Testis (tissue), 3 donors: Measurements from ENCODE around the gene LRRC4C. TPM values are rescaled to one million over a fixed set of nuclear protein-coding genes. Genes with fewer than 3 reads are reported as not detected.

Experiments used
- DNase-seq: peaks from one replicate; pipeline ENCODE4 v3.0.0-alpha.2; 2019
- H3K27ac ChIP-seq, 2 donors: fragments of 200-600 bp; sonication (generic); one replicate each; pipeline ENCODE4 v1.5.1; 2019
- H3K27me3 ChIP-seq: fragments of 200-600 bp; sonication (generic); one replicate; pipeline ENCODE4 v1.5.1; 2019
- H3K36me3 ChIP-seq: fragments of 200-600 bp; sonication (generic); one replicate; pipeline ENCODE4 v1.5.1; 2017; ENCODE audit warnings: low read depth; ENCODE audit errors: missing control alignments
- H3K4me1 ChIP-seq: fragments of 200-600 bp; sonication (generic); one replicate; pipeline ENCODE4 v1.5.1; 2019
- H3K4me3 ChIP-seq, 2 donors: fragments of 200-600 bp; sonication (generic); one replicate each; pipeline ENCODE4 v1.5.1; 2017 to 2019
- H3K9me3 ChIP-seq: fragments of 200-600 bp; sonication (generic); one replicate; pipeline ENCODE4 v1.5.1; 2017
- CTCF ChIP-seq, 3 experiments: fragments of 450-650 bp in 2 of 3; fragments of 200-600 bp in 1 of 3; sonication (generic) in 1 of 3; IDR thresholded peaks; one replicate each; pipeline ENCODE4 v1.5.1; 2016 to 2019; ENCODE audit warnings: antibody characterized with exemption in 3 of 3, mild to moderate bottlenecking in 2 of 3, moderate library complexity in 1 of 3
- POLR2A ChIP-seq: fragments of 450-650 bp; IDR thresholded peaks from one replicate; pipeline ENCODE4 v1.6.1; 2017; ENCODE audit warnings: antibody characterized with exemption, mild to moderate bottlenecking, moderate library complexity
- WGBS, 2 donors: methylation state at CpG; one replicate each; pipeline ENCODE4 v1.1.5; 2018; 5-methylcytosine and 5-hydroxymethylcytosine counted together
- intact Hi-C: fragments of 100-400 bp; cut with DNase I; formaldehyde crosslinking; loops from one replicate; pipeline ENCODE4 v1.15.1; 2023; ENCODE audit warnings: low total_unique reads
- polyA plus RNA-seq: library from polyadenylated mRNA; stranded (reverse); fragments of 350-450 nt; fragmentation: Illumina TruSeq; extraction: RNeasy Lipid Tissue Mini Kit (QIAGEN cat#74804); gene quantifications from one replicate; pipeline ENCODE4 v1.2.3, GENCODE V29; 2014; ENCODE audit warnings: low read depth, low replicate concordance; ENCODE audit not compliant: insufficient read depth
- total RNA-seq, 2 donors: library from RNA; depleted of rRNA; stranded (reverse); fragments of >200 nt; gene quantifications; one replicate each; pipeline ENCODE4 v1.2.3, GENCODE V29; 2016

Gene LRRC4C
- total and polyA plus RNA-seq, 3 donors from 2014 or later: 0.16 to 0.56 (median 0.45) TPM

GRCh38 chr11:40280159-40281051 is 1179.0 kb downstream of the LRRC4C start:
- H3K27me3 ChIP-seq: no peaks in the 10 kb centered on the region
- no peak overlapping the region for H3K27ac ChIP-seq
- no peaks in the 10 kb centered on the region for H3K36me3 ChIP-seq
- DNase-seq: no peak
- H3K4me1 ChIP-seq: no peaks in the 10 kb centered on the region
- no peaks in the 10 kb centered on the region for H3K9me3 ChIP-seq
- TF ChIP-seq CTCF (IDR thresholded peaks at IDR 0.05) (no peak), POLR2A (no peak)
- WGBS, 2 donors: 46 to 54% methylated on average over 18 of the region's 18 CpGs
- intact Hi-C loops: loop anchor here (10.0 kb wide), 1 partner anchor 326 kb away; no protein-coding TSS in a partner anchor
- no peak overlapping the region for H3K4me3 ChIP-seq

- intact Hi-C loops: no loop called here
- TF ChIP-seq POLR2A (no peak), CTCF (IDR thresholded peaks at IDR 0.05) (no peak)
- no peak for DNase-seq
Observed at GRCh38 chr11:40276960-40277359, 1182.5 kb downstream of the LRRC4C start.

GRCh38 chr11:40274017-40274416 is 1185.4 kb downstream of the LRRC4C start:
- TF ChIP-seq CTCF (IDR thresholded peaks at IDR 0.05) (no peak), POLR2A (no peak)
- H3K9me3 ChIP-seq: no peaks in the 10 kb centered on the region
- no peak overlapping the region for H3K4me3 ChIP-seq
- DNase-seq: peak; percentile 39
- H3K27ac ChIP-seq: no peak overlapping the region
- H3K36me3 ChIP-seq: no peaks in the 10 kb centered on the region
- intact Hi-C loops: no loop called here
- no peaks in the 10 kb centered on the region for H3K4me1 ChIP-seq
- H3K27me3 ChIP-seq: no peaks in the 10 kb centered on the region
- 55 to 63% methylated on average over 3 of the region's 3 CpGs for WGBS, 2 donors

More at GRCh38 chr11:40276960-40277359, 1182.5 kb downstream of the LRRC4C start:
- no peak overlapping the region for H3K4me3 ChIP-seq
- no peaks in the 10 kb centered on the region for H3K36me3 ChIP-seq
- H3K9me3 ChIP-seq: no peaks in the 10 kb centered on the region
- no peak overlapping the region for H3K27ac ChIP-seq
- no peaks in the 10 kb centered on the region for H3K27me3 ChIP-seq
- WGBS, 2 donors: 86 to 91% methylated on average over 1 of the region's 1 CpG
- H3K4me1 ChIP-seq: no peaks in the 10 kb centered on the region

- no peak overlapping the region for H3K27ac ChIP-seq
- no peaks in the 10 kb centered on the region for H3K27me3 ChIP-seq
- no peak for DNase-seq
- 57 to 71% methylated on average over 1 of the region's 1 CpG for WGBS, 2 donors
- no peaks in the 10 kb centered on the region for H3K9me3 ChIP-seq
- H3K36me3 ChIP-seq: no peaks in the 10 kb centered on the region
- intact Hi-C loops: no loop called here
- no peak for TF ChIP-seq CTCF (IDR thresholded peaks at IDR 0.05)
- TF ChIP-seq POLR2A: no peak
- H3K4me1 ChIP-seq: no peaks in the 10 kb centered on the region
- H3K4me3 ChIP-seq: no peak overlapping the region
Observed at GRCh38 chr11:40273192-40273732, 1186.2 kb downstream of the LRRC4C start.
